Measurements from ENCODE around the gene COPS7A. TPM values are rescaled to one million over a fixed set of nuclear protein-coding genes. Genes with fewer than 3 reads are reported as not detected.

The COPS7A gene
- total and polyA plus RNA-seq, 2 donors (not counting 1 experiment from before 2014, with no cell fraction given), result 79.1 to 114 TPM

DNA sequence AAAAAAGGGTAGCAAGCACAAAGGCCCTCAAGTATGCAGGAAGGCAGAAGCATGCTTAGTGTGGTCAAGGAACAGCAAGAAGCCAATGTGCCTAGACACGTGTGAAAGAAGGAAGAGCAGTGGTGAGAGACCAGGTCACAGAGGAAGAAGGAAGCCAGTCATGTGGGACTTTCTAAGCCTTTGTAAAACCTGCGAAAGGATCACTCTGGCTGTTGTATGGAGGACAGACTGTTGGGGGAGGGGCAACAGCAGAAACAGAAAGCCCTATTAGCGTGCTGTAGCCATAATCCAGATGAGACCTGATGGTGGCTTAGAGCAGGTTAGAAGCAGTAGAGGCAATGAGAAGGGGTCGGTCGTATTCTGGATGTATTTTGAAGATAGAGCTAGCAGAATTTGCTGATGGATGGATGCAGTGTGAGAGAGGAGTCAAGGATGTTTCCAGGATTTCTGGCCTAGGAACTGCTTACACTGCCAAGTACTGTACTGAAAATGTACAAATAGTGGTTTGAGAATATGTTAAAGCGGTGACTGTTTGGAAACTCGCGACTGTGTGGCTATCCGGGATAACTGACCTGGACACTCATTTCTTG lies 34.8 kb downstream of the COPS7A start:
- H3K36me3 ChIP-seq (ENCODE audit: control insufficient read depth, insufficient read depth, low read length), result no peaks in the 10 kb centered on the region
- H3K9ac ChIP-seq (ENCODE audit: insufficient read depth, low read length), result no peak overlapping the region
- H2AFZ ChIP-seq (ENCODE audit: low read length), result peak overlapping the region; percentile 9
- H3K9me3 ChIP-seq (ENCODE audit: control insufficient read depth, insufficient read depth, low read depth, low read length), result no peaks in the 10 kb centered on the region
- H3K79me2 ChIP-seq (ENCODE audit: control insufficient read depth, insufficient read depth, low read length), result no peaks in the 10 kb centered on the region
- TF ChIP-seq, protein P1, sequence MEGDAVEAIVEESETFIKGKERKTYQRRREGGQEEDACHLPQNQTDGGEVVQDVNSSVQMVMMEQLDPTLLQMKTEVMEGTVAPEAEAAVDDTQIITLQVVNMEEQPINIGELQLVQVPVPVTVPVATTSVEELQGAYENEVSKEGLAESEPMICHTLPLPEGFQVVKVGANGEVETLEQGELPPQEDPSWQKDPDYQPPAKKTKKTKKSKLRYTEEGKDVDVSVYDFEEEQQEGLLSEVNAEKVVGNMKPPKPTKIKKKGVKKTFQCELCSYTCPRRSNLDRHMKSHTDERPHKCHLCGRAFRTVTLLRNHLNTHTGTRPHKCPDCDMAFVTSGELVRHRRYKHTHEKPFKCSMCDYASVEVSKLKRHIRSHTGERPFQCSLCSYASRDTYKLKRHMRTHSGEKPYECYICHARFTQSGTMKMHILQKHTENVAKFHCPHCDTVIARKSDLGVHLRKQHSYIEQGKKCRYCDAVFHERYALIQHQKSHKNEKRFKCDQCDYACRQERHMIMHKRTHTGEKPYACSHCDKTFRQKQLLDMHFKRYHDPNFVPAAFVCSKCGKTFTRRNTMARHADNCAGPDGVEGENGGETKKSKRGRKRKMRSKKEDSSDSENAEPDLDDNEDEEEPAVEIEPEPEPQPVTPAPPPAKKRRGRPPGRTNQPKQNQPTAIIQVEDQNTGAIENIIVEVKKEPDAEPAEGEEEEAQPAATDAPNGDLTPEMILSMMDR (conservative IDR thresholded peaks at IDR 0.05 in 1 of 2, IDR thresholded peaks at IDR 0.05 in 1 of 2; ENCODE audit: low read depth in 1 of 2, low read length in 2 of 2), result no peak
- TF ChIP-seq EZH2 (IDR thresholded peaks at IDR 0.05; ENCODE audit: low read length, missing control alignments), result no peak
- H3K4me1 ChIP-seq (ENCODE audit: control insufficient read depth, extremely low read depth, insufficient read depth, low read length), result peaks cover 6% of the 10 kb centered on the region
- no peaks in the 10 kb centered on the region for H3K27me3 ChIP-seq (ENCODE audit: control insufficient read depth, insufficient read depth, low read length)
- H3K27ac ChIP-seq (ENCODE audit: insufficient read depth, low read length), result no peak overlapping the region
- no peaks in the 10 kb centered on the region for H4K20me1 ChIP-seq (ENCODE audit: control insufficient read depth, extremely low read depth, insufficient read depth, low read length)
- H3K4me2 ChIP-seq (ENCODE audit: extremely low read depth, insufficient read depth, low read length), result no peak overlapping the region
- DNase-seq (ENCODE audit: low read depth in 2 of 2), result no peak
- no peak overlapping the region for H3K4me3 ChIP-seq (replicated peaks in 1 of 4; ENCODE audit: control extremely low read depth in 1 of 4, insufficient read depth in 1 of 4, low read depth in 3 of 4, low read length in 4 of 4)

DNA sequence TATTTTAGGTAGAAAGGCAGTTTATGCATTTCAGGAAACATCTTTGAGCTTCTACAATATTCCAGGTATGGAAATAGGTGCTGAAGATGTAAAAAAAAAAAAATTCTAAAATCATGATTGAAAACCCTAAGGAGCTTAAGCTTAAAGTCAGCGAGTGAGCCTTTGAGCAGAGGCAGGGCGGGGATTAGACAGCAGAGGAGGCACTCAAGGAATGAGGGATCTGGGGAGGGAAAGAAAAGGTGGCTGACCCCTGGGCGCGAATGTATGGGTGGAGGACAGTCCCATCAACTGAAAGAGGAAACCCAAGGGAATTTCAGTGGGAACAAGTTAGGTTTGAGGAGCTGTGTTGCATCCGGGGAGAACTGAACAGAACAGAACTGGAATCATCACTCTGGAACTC lies 35.9 kb downstream of the COPS7A start:
- Histone ChIP-seq H3K4me2 (ENCODE audit: extremely low read depth, insufficient read depth, low read length) (no peak overlapping the region), H3K36me3 (ENCODE audit: control insufficient read depth, insufficient read depth, low read length) (no peaks in the 10 kb centered on the region), H2AFZ (ENCODE audit: low read length) (no peak overlapping the region), H3K27ac (ENCODE audit: insufficient read depth, low read length) (no peak overlapping the region), H3K4me1 (ENCODE audit: control insufficient read depth, extremely low read depth, insufficient read depth, low read length) (no peaks in the 10 kb centered on the region), H3K9me3 (ENCODE audit: control insufficient read depth, insufficient read depth, low read depth, low read length) (no peaks in the 10 kb centered on the region), H4K20me1 (ENCODE audit: control insufficient read depth, extremely low read depth, insufficient read depth, low read length) (no peaks in the 10 kb centered on the region), H3K79me2 (ENCODE audit: control insufficient read depth, insufficient read depth, low read length) (no peaks in the 10 kb centered on the region), H3K27me3 (ENCODE audit: control insufficient read depth, insufficient read depth, low read length) (no peaks in the 10 kb centered on the region), H3K4me3 (replicated peaks in 1 of 4; ENCODE audit: control extremely low read depth in 1 of 4, insufficient read depth in 1 of 4, low read depth in 3 of 4, low read length in 4 of 4) (no peak overlapping the region), H3K9ac (ENCODE audit: insufficient read depth, low read length) (no peak overlapping the region)
- TF ChIP-seq, protein P1 (conservative IDR thresholded peaks at IDR 0.05 in 1 of 2, IDR thresholded peaks at IDR 0.05 in 1 of 2; ENCODE audit: low read depth in 1 of 2, low read length in 2 of 2), result no peak
- no peak for TF ChIP-seq EZH2 (IDR thresholded peaks at IDR 0.05; ENCODE audit: low read length, missing control alignments)
- no peak for DNase-seq (ENCODE audit: low read depth in 2 of 2)

DNA sequence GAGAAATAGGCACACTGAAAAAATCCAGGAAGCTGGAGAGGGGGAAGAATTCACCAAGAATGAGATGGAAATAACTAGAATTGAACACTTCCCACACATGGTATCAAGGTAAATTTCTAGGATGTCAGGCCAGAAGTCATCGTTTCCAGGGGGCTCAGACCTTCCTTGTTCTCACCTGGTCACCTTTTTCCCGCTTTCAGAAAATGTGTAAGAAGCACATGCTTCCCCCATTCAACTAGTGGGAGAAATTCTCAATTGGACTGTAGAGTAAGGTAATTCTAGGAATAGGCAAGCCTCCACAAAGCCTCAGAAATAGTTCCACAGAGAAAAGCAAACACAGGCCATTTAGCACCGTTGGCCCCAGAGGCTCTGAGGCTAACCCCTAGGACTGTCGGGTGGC lies 39.5 kb downstream of the COPS7A start:
- H3K9ac ChIP-seq (ENCODE audit: insufficient read depth, low read length), result no peak overlapping the region
- no peak overlapping the region for H2AFZ ChIP-seq (ENCODE audit: low read length)
- peaks cover 18% of the 10 kb centered on the region for H3K79me2 ChIP-seq (ENCODE audit: control insufficient read depth, insufficient read depth, low read length)
- no peaks in the 10 kb centered on the region for H3K9me3 ChIP-seq (ENCODE audit: control insufficient read depth, insufficient read depth, low read depth, low read length)
- no peaks in the 10 kb centered on the region for H3K27me3 ChIP-seq (ENCODE audit: control insufficient read depth, insufficient read depth, low read length)
- H4K20me1 ChIP-seq (ENCODE audit: control insufficient read depth, extremely low read depth, insufficient read depth, low read length), result peaks cover 1% of the 10 kb centered on the region
- H3K27ac ChIP-seq (ENCODE audit: insufficient read depth, low read length), result peak overlapping the region; percentile 79
- DNase-seq (ENCODE audit: low read depth in 2 of 2), result no peak
- peak overlapping the region; percentile 59 for H3K4me2 ChIP-seq (ENCODE audit: extremely low read depth, insufficient read depth, low read length)
- no peaks in the 10 kb centered on the region for H3K36me3 ChIP-seq (ENCODE audit: control insufficient read depth, insufficient read depth, low read length)
- TF ChIP-seq, protein P1 (conservative IDR thresholded peaks at IDR 0.05 in 1 of 2, IDR thresholded peaks at IDR 0.05 in 1 of 2; ENCODE audit: low read depth in 1 of 2, low read length in 2 of 2), result no peak
- TF ChIP-seq EZH2 (IDR thresholded peaks at IDR 0.05; ENCODE audit: low read length, missing control alignments), result no peak
- H3K4me3 ChIP-seq (replicated peaks in 1 of 4; ENCODE audit: control extremely low read depth in 1 of 4, insufficient read depth in 1 of 4, low read depth in 3 of 4, low read length in 4 of 4), result peak overlapping the region in 2 of 4 experiments; percentile 35 to 40
- peaks cover 6% of the 10 kb centered on the region for H3K4me1 ChIP-seq (ENCODE audit: control insufficient read depth, extremely low read depth, insufficient read depth, low read length)
